Measurements from ENCODE around the gene FSTL4.

The FSTL4 gene

DNA sequence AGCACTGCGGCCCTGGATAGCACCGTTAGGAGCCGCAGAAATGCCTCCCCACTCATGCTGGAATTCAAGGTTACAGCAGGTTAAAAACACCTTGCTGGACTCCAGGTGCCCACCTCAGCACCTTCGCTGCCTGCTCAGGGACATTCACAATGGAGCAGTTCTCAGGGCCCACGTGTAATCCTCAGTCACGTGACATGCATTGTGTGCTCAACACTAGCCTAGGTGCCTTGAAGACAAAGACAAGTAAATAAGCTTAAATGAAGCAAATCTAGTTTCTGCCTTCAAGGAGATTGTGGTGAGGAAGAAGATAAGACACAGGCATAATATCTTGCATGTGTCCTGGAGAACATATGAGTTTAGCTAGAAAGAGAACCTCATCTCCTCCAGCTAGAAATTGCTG lies 82.1 kb downstream of the FSTL4 start:
- Histone ChIP-seq H3K27ac (ENCODE audit: low read depth, low read length, severe bottlenecking) (no peak overlapping the region), H3K36me3 (ENCODE audit: control insufficient read depth, insufficient read depth, low read length) (no peaks in the 10 kb centered on the region), H3K4me1 (ENCODE audit: control insufficient read depth, insufficient read depth, low read length, poor library complexity, severe bottlenecking) (no peaks in the 10 kb centered on the region), H3K9me3 (ENCODE audit: control insufficient read depth, low read length) (no peaks in the 10 kb centered on the region), H3K4me3 (ENCODE audit: extremely low read depth, insufficient read depth, low read length, poor library complexity, severe bottlenecking) (no peak overlapping the region)
- 85 to 86% methylated on average over 6 of the region's 6 CpGs for WGBS, 2 experiments (ENCODE audit: insufficient coverage in 2 of 2)

DNA sequence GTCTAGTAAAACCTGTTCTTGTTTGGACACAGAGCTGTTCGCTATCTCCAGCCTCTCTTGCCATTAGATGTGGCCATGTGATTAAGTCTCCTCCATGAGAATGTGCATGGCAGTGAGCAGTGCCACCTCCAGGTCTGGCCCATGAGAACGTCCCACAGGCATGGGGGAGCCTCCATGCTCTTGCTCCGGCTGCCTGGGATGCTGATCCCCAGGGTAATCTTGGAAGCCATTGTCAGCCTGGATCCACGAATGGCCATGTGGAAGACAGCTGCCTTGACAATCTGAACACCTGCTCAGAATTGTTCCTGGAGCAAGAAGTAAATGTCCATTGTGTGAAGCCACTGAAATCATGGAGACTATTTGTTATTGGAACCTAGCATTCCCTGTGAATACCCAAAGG lies 83.5 kb downstream of the FSTL4 start:
- no peak overlapping the region for H3K27ac ChIP-seq (ENCODE audit: low read depth, low read length, severe bottlenecking)
- H3K4me1 ChIP-seq (ENCODE audit: control insufficient read depth, insufficient read depth, low read length, poor library complexity, severe bottlenecking): no peaks in the 10 kb centered on the region
- H3K9me3 ChIP-seq (ENCODE audit: control insufficient read depth, low read length): no peaks in the 10 kb centered on the region
- WGBS, 2 experiments (ENCODE audit: insufficient coverage in 2 of 2): 82 to 94% methylated on average over 4 of the region's 4 CpGs
- H3K4me3 ChIP-seq (ENCODE audit: extremely low read depth, insufficient read depth, low read length, poor library complexity, severe bottlenecking): no peak overlapping the region
- H3K36me3 ChIP-seq (ENCODE audit: control insufficient read depth, insufficient read depth, low read length): no peaks in the 10 kb centered on the region

- no peaks in the 10 kb centered on the region for H3K36me3 ChIP-seq (ENCODE audit: control insufficient read depth, insufficient read depth, low read length)
- 100% methylated on average over 1 of the region's 2 CpGs; no CpG with 5 or more reads in 1 of the 2 experiments for WGBS, 2 experiments (ENCODE audit: insufficient coverage in 2 of 2)
- no peaks in the 10 kb centered on the region for H3K4me1 ChIP-seq (ENCODE audit: control insufficient read depth, insufficient read depth, low read length, poor library complexity, severe bottlenecking)
- no peaks in the 10 kb centered on the region for H3K9me3 ChIP-seq (ENCODE audit: control insufficient read depth, low read length)
- no peak overlapping the region for H3K4me3 ChIP-seq (ENCODE audit: extremely low read depth, insufficient read depth, low read length, poor library complexity, severe bottlenecking)
- no peak overlapping the region for H3K27ac ChIP-seq (ENCODE audit: low read depth, low read length, severe bottlenecking)
These were observed 85.0 kb downstream of the FSTL4 start for GRCh38 chr5:133527311-133527710.

- Histone ChIP-seq H3K4me3 (ENCODE audit: extremely low read depth, insufficient read depth, low read length, poor library complexity, severe bottlenecking) (no peak overlapping the region), H3K27ac (ENCODE audit: low read depth, low read length, severe bottlenecking) (no peak overlapping the region), H3K4me1 (ENCODE audit: control insufficient read depth, insufficient read depth, low read length, poor library complexity, severe bottlenecking) (no peaks in the 10 kb centered on the region), H3K36me3 (ENCODE audit: control insufficient read depth, insufficient read depth, low read length) (no peaks in the 10 kb centered on the region), H3K9me3 (ENCODE audit: control insufficient read depth, low read length) (no peaks in the 10 kb centered on the region)
- 86 to 93% methylated on average over 5 to 6 of the region's 7 CpGs for WGBS, 2 experiments (ENCODE audit: insufficient coverage in 2 of 2)
These were observed 86.0 kb downstream of the FSTL4 start for GRCh38 chr5:133526368-133526767.

DNA sequence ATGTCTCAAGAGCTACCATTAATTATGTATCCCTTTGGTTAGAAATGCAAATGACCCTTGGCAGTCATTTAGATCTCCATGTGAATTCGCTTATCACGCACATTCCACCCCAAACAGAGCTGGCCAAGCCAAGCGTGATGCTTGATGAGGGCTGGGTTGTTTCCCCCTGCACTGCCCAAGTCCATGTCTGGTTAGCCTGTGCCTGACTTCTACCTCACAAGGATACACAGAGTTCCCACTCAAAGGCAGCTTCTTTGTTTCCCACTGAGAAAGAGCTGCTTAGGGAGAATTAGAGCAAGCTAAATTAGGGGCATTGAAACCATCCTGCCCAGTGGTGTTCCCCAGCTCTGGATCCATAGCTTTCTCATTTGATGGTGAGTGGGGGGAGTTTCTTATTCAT lies 87.2 kb downstream of the FSTL4 start:
- no peak overlapping the region for H3K4me3 ChIP-seq (ENCODE audit: extremely low read depth, insufficient read depth, low read length, poor library complexity, severe bottlenecking)
- H3K36me3 ChIP-seq (ENCODE audit: control insufficient read depth, insufficient read depth, low read length): no peaks in the 10 kb centered on the region
- 87% methylated on average over 3 of the region's 3 CpGs; no CpG with 5 or more reads in 1 of the 2 experiments for WGBS, 2 experiments (ENCODE audit: insufficient coverage in 2 of 2)
- no peaks in the 10 kb centered on the region for H3K4me1 ChIP-seq (ENCODE audit: control insufficient read depth, insufficient read depth, low read length, poor library complexity, severe bottlenecking)
- H3K27ac ChIP-seq (ENCODE audit: low read depth, low read length, severe bottlenecking): no peak overlapping the region
- no peaks in the 10 kb centered on the region for H3K9me3 ChIP-seq (ENCODE audit: control insufficient read depth, low read length)

GRCh38 chr5:133524666-133525065 lies 87.7 kb downstream of the FSTL4 start:
- WGBS, 2 experiments (ENCODE audit: insufficient coverage in 2 of 2): 78 to 100% methylated on average over 1 to 2 of the region's 4 CpGs
- Histone ChIP-seq H3K27ac (ENCODE audit: low read depth, low read length, severe bottlenecking) (no peak overlapping the region), H3K9me3 (ENCODE audit: control insufficient read depth, low read length) (no peaks in the 10 kb centered on the region), H3K36me3 (ENCODE audit: control insufficient read depth, insufficient read depth, low read length) (no peaks in the 10 kb centered on the region), H3K4me3 (ENCODE audit: extremely low read depth, insufficient read depth, low read length, poor library complexity, severe bottlenecking) (no peak overlapping the region), H3K4me1 (ENCODE audit: control insufficient read depth, insufficient read depth, low read length, poor library complexity, severe bottlenecking) (no peaks in the 10 kb centered on the region)

GRCh38 chr5:133523961-133524586 lies 88.3 kb downstream of the FSTL4 start:
- Histone ChIP-seq H3K9me3 (ENCODE audit: control insufficient read depth, low read length) (no peaks in the 10 kb centered on the region), H3K4me3 (ENCODE audit: extremely low read depth, insufficient read depth, low read length, poor library complexity, severe bottlenecking) (no peak overlapping the region), H3K27ac (ENCODE audit: low read depth, low read length, severe bottlenecking) (no peak overlapping the region), H3K4me1 (ENCODE audit: control insufficient read depth, insufficient read depth, low read length, poor library complexity, severe bottlenecking) (no peaks in the 10 kb centered on the region), H3K36me3 (ENCODE audit: control insufficient read depth, insufficient read depth, low read length) (no peaks in the 10 kb centered on the region)
- 81 to 88% methylated on average over 12 of the region's 12 CpGs for WGBS, 2 experiments (ENCODE audit: insufficient coverage in 2 of 2)

- no peak overlapping the region for H3K4me3 ChIP-seq (ENCODE audit: extremely low read depth, insufficient read depth, low read length, poor library complexity, severe bottlenecking)
- H3K36me3 ChIP-seq (ENCODE audit: control insufficient read depth, insufficient read depth, low read length): no peaks in the 10 kb centered on the region
- 93 to 94% methylated on average over 8 to 9 of the region's 9 CpGs for WGBS, 2 experiments (ENCODE audit: insufficient coverage in 2 of 2)
- H3K9me3 ChIP-seq (ENCODE audit: control insufficient read depth, low read length): no peaks in the 10 kb centered on the region
- H3K27ac ChIP-seq (ENCODE audit: low read depth, low read length, severe bottlenecking): no peak overlapping the region
- no peaks in the 10 kb centered on the region for H3K4me1 ChIP-seq (ENCODE audit: control insufficient read depth, insufficient read depth, low read length, poor library complexity, severe bottlenecking)
These were observed 89.2 kb downstream of the FSTL4 start for GRCh38 chr5:133523013-133523658.

DNA sequence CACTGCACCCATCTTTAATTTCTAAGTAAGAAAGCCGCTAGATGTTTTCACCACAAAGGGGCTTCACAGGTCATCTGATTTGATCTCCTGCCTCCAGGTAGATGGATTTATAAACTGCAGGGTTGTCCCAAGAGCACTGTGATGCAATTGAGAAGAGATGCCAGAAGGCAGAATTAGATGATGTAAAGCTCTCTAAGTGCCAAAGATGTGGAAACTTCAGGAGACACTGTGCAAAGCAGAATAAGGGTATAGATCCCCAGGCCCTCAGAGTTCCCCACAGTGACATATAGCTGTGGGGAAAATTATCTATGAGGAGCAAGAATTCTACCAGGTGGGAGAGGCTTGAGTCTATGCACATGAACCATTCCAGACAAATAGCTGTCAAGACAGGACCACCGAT lies 90.5 kb downstream of the FSTL4 start:
- Histone ChIP-seq H3K4me3 (ENCODE audit: extremely low read depth, insufficient read depth, low read length, poor library complexity, severe bottlenecking) (no peak overlapping the region), H3K9me3 (ENCODE audit: control insufficient read depth, low read length) (no peaks in the 10 kb centered on the region), H3K4me1 (ENCODE audit: control insufficient read depth, insufficient read depth, low read length, poor library complexity, severe bottlenecking) (no peaks in the 10 kb centered on the region), H3K27ac (ENCODE audit: low read depth, low read length, severe bottlenecking) (no peak overlapping the region), H3K36me3 (ENCODE audit: control insufficient read depth, insufficient read depth, low read length) (no peaks in the 10 kb centered on the region)
- 90 to 100% methylated on average over 2 of the region's 2 CpGs for WGBS, 2 experiments (ENCODE audit: insufficient coverage in 2 of 2)

- no peaks in the 10 kb centered on the region for H3K36me3 ChIP-seq (ENCODE audit: control insufficient read depth, insufficient read depth, low read length)
- H3K4me3 ChIP-seq (ENCODE audit: extremely low read depth, insufficient read depth, low read length, poor library complexity, severe bottlenecking): no peak overlapping the region
- WGBS, 2 experiments (ENCODE audit: insufficient coverage in 2 of 2): 73 to 86% methylated on average over 2 of the region's 2 CpGs
- H3K27ac ChIP-seq (ENCODE audit: low read depth, low read length, severe bottlenecking): no peak overlapping the region
- H3K4me1 ChIP-seq (ENCODE audit: control insufficient read depth, insufficient read depth, low read length, poor library complexity, severe bottlenecking): no peaks in the 10 kb centered on the region
- H3K9me3 ChIP-seq (ENCODE audit: control insufficient read depth, low read length): no peaks in the 10 kb centered on the region
These were observed 91.2 kb downstream of the FSTL4 start for GRCh38 chr5:133520991-133521706.

DNA sequence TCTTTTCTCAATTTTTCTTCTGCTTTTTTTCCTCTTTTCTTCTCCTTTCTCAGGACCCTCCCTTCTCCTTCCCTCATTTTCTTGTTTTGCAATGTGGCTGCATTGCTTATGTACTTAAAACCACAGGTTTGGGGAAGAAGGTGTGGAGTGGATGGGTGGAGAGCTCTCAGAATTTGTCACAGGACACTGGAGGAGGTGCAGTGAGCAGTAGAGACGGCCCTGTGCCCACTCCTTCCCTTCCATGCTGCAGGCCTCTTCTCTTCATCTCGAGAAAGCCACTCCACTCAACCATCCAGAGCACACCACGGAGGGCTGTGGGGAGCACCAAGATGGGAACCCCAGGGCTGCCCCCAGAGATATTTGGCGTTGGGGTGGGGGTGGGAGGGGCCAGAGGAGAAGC lies 92.3 kb downstream of the FSTL4 start:
- H3K36me3 ChIP-seq (ENCODE audit: control insufficient read depth, insufficient read depth, low read length): no peaks in the 10 kb centered on the region
- no peaks in the 10 kb centered on the region for H3K4me1 ChIP-seq (ENCODE audit: control insufficient read depth, insufficient read depth, low read length, poor library complexity, severe bottlenecking)
- 40 to 71% methylated on average over 1 of the region's 4 CpGs for WGBS, 2 experiments (ENCODE audit: insufficient coverage in 2 of 2)
- H3K9me3 ChIP-seq (ENCODE audit: control insufficient read depth, low read length): no peaks in the 10 kb centered on the region
- no peak overlapping the region for H3K4me3 ChIP-seq (ENCODE audit: extremely low read depth, insufficient read depth, low read length, poor library complexity, severe bottlenecking)
- no peak overlapping the region for H3K27ac ChIP-seq (ENCODE audit: low read depth, low read length, severe bottlenecking)
